H1 (cell line): Measurements from ENCODE around the gene OR6C74. TPM values are rescaled to one million over a fixed set of nuclear protein-coding genes. Genes with fewer than 3 reads are reported as not detected.

Experiments used
- BACH1 ChIP-seq: IDR thresholded peaks from 2 replicates; pipeline ENCODE4 v1.6.1; 2012; ENCODE audit warnings: low read length, improper control_type of control experiment
- CEBPB ChIP-seq: IDR thresholded peaks from 2 replicates; pipeline ENCODE4 v1.6.1; 2012; ENCODE audit warnings: low read depth, low read length
- FOSL1 ChIP-seq: IDR thresholded peaks from 2 replicates; pipeline ENCODE4 v1.6.1; 2011; ENCODE audit warnings: mild to moderate bottlenecking, low read depth, low read length, moderate library complexity; ENCODE audit not compliant: insufficient read depth
- GABPA ChIP-seq: IDR thresholded peaks from 2 replicates; pipeline ENCODE4 v1.6.1; 2011; ENCODE audit warnings: mild to moderate bottlenecking, low read length, moderate library complexity, borderline replicate concordance; ENCODE audit not compliant: insufficient read depth
- KDM4A ChIP-seq: IDR thresholded peaks from one replicate; pipeline ENCODE4 v1.7.1; 2012; ENCODE audit warnings: low read depth, mild to moderate bottlenecking, moderate library complexity, low read length, inconsistent platforms; ENCODE audit not compliant: severe bottlenecking
- PHF8 ChIP-seq: fragments of 200-600 bp; sonication (generic); conservative IDR thresholded peaks from 2 replicates; pipeline ENCODE4 v1.7.1; 2012; ENCODE audit warnings: low read depth, mild to moderate bottlenecking, inconsistent platforms, low read length, moderate library complexity
- POLR2AphosphoS5 ChIP-seq: IDR thresholded peaks from 2 replicates; pipeline ENCODE4 v1.6.1; 2011; ENCODE audit warnings: low read depth, low read length
- RNF2 ChIP-seq: fragments of 200-900, 300-1000 bp; sonication (generic); IDR thresholded peaks from 2 replicates; pipeline ENCODE4 v1.7.1; 2016; ENCODE audit warnings: borderline replicate concordance, low read depth, mild to moderate bottlenecking, antibody characterized with exemption, low read length; ENCODE audit not compliant: poor library complexity, severe bottlenecking; ENCODE audit errors: missing control alignments
- YY1 ChIP-seq: IDR thresholded peaks from 2 replicates; pipeline ENCODE4 v1.6.1; 2011; ENCODE audit warnings: low read depth, mild to moderate bottlenecking, low read length
- polyA plus RNA-seq, 7 experiments: library from polyadenylated mRNA; depleted of rRNA in 3 of 7; stranded (reverse) in 5 of 7; unstranded in 2 of 7; fragments of >200 nt in 5 of 7; fragments of 200-250 nt in 2 of 7; gene quantifications; 1 replicate in 5 of 7; 2 replicates in 1 of 7; 4 replicates in 1 of 7; pipeline versions ENCODE4 v1.2.1 to v1.2.3, GENCODE V29; 2011 to 2013; ENCODE audit warnings: missing spikeins in 2 of 7, mixed read lengths in 2 of 7
- total RNA-seq: library from RNA; stranded (reverse); fragmentation: NEBNext Ultra II Directional; extraction: Animal tissue kit (Norgen Biotek cat#: 25700); gene quantifications from 2 replicates; pipeline ENCODE4 v1.2.1, GENCODE V29; 2021

OR6C74 gene
- total and polyA plus RNA-seq, 2 of the 8 experiments (the other 6 are each of a cell fraction or from before 2014, with no cell fraction given): not detected

DNA sequence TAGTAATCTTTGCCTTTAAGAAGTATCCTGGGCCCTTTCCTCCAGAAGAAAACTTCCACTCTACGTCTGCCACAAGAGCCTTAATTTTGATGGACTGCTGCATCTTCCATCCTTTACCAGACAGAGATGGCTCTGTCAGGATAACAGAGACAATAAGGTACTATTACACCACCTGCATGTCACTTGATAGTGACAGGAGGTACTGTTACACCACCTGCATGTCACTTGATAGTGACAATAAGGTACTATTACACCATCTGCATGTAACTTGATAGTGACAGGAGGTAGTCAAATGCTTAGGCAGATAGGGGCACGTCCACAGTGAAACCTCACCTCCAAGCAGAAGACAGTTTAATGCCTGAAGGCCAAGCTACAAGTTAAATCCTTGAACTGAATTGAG is 13.9 kb downstream of the OR6C74 start (continued):
- TF ChIP-seq GABPA (no peak), POLR2AphosphoS5 (no peak), BACH1 (no peak), KDM4A (no peak), YY1 (no peak), RNF2 (no peak), PHF8 (no peak), FOSL1 (no peak), CEBPB (no peak)
